Fibroblast of pulmonary artery (primary cell): ENCODE measurements around the gene SPRING1.

Experiments
- DNase-seq: peaks from one replicate; pipeline ENCODE4 v3.0.0-alpha.2; 2010; ENCODE audit warnings: low read depth
- H3K4me3 ChIP-seq: replicated peaks from 2 replicates; pipeline ENCODE4 v1.5.1; 2011; ENCODE audit warnings: low read depth, mild to moderate bottlenecking, control low read depth, low read length, moderate library complexity
- CTCF ChIP-seq: IDR thresholded peaks from 2 replicates; pipeline ENCODE4 v1.5.1; 2011; ENCODE audit warnings: mild to moderate bottlenecking, control low read depth, low read length, inconsistent platforms; ENCODE audit errors: missing control alignments

SPRING1 gene

GRCh38 chr12:116739381-116739887 lies 1.6 kb upstream of the SPRING1 start:
- H3K4me3 ChIP-seq: no peak overlapping the region
- DNase-seq: no peak
- no peak for TF ChIP-seq CTCF

GRCh38 chr12:116736962-116737773 lies 701 bp downstream of the SPRING1 start:
- DNase-seq: no peak
- peak overlapping the region; percentile 94 for H3K4me3 ChIP-seq
- no peak for TF ChIP-seq CTCF

GRCh38 chr12:116735951-116736599 lies 1.8 kb downstream of the SPRING1 start:
- peak overlapping the region; percentile 94 for H3K4me3 ChIP-seq
- no peak for TF ChIP-seq CTCF
- no peak for DNase-seq

- no peak overlapping the region for H3K4me3 ChIP-seq
- TF ChIP-seq CTCF: no peak
- no peak for DNase-seq
Measured at GRCh38 chr12:116735084-116735483, 2.8 kb downstream of the SPRING1 start.

- no peak for TF ChIP-seq CTCF
- no peak for DNase-seq
- H3K4me3 ChIP-seq: no peak overlapping the region
Measured at GRCh38 chr12:116734156-116734768, 3.6 kb downstream of the SPRING1 start.

- TF ChIP-seq CTCF: no peak
- DNase-seq: no peak
- H3K4me3 ChIP-seq: no peak overlapping the region
Measured at GRCh38 chr12:116731801-116732200, 6.1 kb downstream of the SPRING1 start.
